Lower leg skin (tissue), 4 donors: ENCODE measurements around the gene PMEPA1. TPM values are rescaled to one million over a fixed set of nuclear protein-coding genes. Genes with fewer than 3 reads are reported as not detected.
A peak's percentile ranks its signal among the peaks of the same experiment; 100 is the strongest.

Experiments used
- DNase-seq, 2 donors: peaks; one replicate each; pipeline ENCODE4 v3.0.0-alpha.2; 2019; ENCODE audit warnings: low spot score in 2 of 2
- H3K4me3 ChIP-seq: fragments of 200-600 bp; sonication (generic); 2 replicates; pipeline ENCODE4 v1.5.1; 2017; ENCODE audit warnings: mild to moderate bottlenecking, low read depth; ENCODE audit not compliant: poor library complexity, severe bottlenecking
- CTCF ChIP-seq, 3 donors: fragments of 450-650 bp; IDR thresholded peaks; one replicate each; pipeline ENCODE4 v1.5.1; 2016; ENCODE audit warnings: antibody characterized with exemption in 3 of 3, mild to moderate bottlenecking in 3 of 3, moderate library complexity in 2 of 3
- POLR2A ChIP-seq, 2 donors: fragments of 450-650 bp; IDR thresholded peaks; one replicate each; pipeline ENCODE4 v1.6.1; 2016 to 2017; ENCODE audit warnings: antibody characterized with exemption in 2 of 2, mild to moderate bottlenecking in 1 of 2, moderate library complexity in 1 of 2
- WGBS, 2 donors: methylation state at CpG; one replicate each; pipeline ENCODE4 v1.1.5; 2018; 5-methylcytosine and 5-hydroxymethylcytosine counted together
- intact Hi-C: fragments of 100-400 bp; cut with DNase I; formaldehyde crosslinking; loops from one replicate; pipeline ENCODE4 v1.15.0; 2023; ENCODE audit warnings: low total_unique reads
- total RNA-seq, 4 donors: library from RNA; depleted of rRNA; stranded (reverse); fragments of >200 nt; gene quantifications; one replicate each; pipeline ENCODE4 v1.1.0, GENCODE V29; 2016

Gene PMEPA1
- total RNA-seq, 4 donors from 2014 or later: 4.3 to 22.1 (median 11.8) TPM

- intact Hi-C loops: no loop called here
- WGBS, 2 donors: 69 to 82% methylated on average over 29 to 30 of the region's 31 CpGs
- peak in 1 of 2 donors; percentile 85 for DNase-seq
- H3K4me3 ChIP-seq: no peak overlapping the region
- no peak for TF ChIP-seq CTCF (IDR thresholded peaks at IDR 0.05)
- TF ChIP-seq POLR2A (IDR thresholded peaks at IDR 0.05): no peak
Measured at GRCh38 chr20:57660922-57661745, 48.7 kb downstream of the PMEPA1 start.

- peak in 1 of 2 donors; percentile 4 for DNase-seq
- TF ChIP-seq POLR2A (IDR thresholded peaks at IDR 0.05): no peak
- intact Hi-C loops: no loop called here
- H3K4me3 ChIP-seq: no peak overlapping the region
- WGBS, 2 donors: 86 to 90% methylated on average over 13 of the region's 13 CpGs
Measured at GRCh38 chr20:57660181-57660921, 49.5 kb downstream of the PMEPA1 start.

GRCh38 chr20:57659517-57660180 is 50.2 kb downstream of the PMEPA1 start:
- peak; percentile 13 to 82 for DNase-seq
- intact Hi-C loops: loop anchor here (10.0 kb wide), 1 partner anchor 445 kb away; no protein-coding TSS in a partner anchor
- 92 to 95% methylated on average over 20 to 24 of the region's 24 CpGs for WGBS, 2 donors
- no peak overlapping the region for H3K4me3 ChIP-seq
- no peak for TF ChIP-seq CTCF (IDR thresholded peaks at IDR 0.05)
- TF ChIP-seq POLR2A (IDR thresholded peaks at IDR 0.05): no peak

- H3K4me3 ChIP-seq: no peak overlapping the region
- no peak for TF ChIP-seq CTCF (IDR thresholded peaks at IDR 0.05)
- TF ChIP-seq POLR2A (IDR thresholded peaks at IDR 0.05): no peak
- DNase-seq: peak; percentile 12 to 86
- 84 to 91% methylated on average over 23 to 25 of the region's 25 CpGs for WGBS, 2 donors
- intact Hi-C loops: loop anchor here (10.0 kb wide), 1 partner anchor 446 kb away; no protein-coding TSS in a partner anchor
Measured at GRCh38 chr20:57658833-57659516, 50.8 kb downstream of the PMEPA1 start.

- intact Hi-C loops: loop anchor here (10.0 kb wide), 1 partner anchor 446 kb away; no protein-coding TSS in a partner anchor
- 71 to 82% methylated on average over 5 to 8 of the region's 8 CpGs for WGBS, 2 donors
- peak in 1 of 2 donors; percentile 5 for DNase-seq
Measured at GRCh38 chr20:57658447-57658832, 51.4 kb downstream of the PMEPA1 start.

More at GRCh38 chr20:57658447-57658832, 51.4 kb downstream of the PMEPA1 start:
- H3K4me3 ChIP-seq: no peak overlapping the region
- TF ChIP-seq CTCF (IDR thresholded peaks at IDR 0.05) (no peak), POLR2A (IDR thresholded peaks at IDR 0.05) (no peak)
